Gastrocnemius medialis (tissue), 4 donors: ENCODE results near the gene PTPMT1. TPM values are rescaled to one million over a fixed set of nuclear protein-coding genes. Genes with fewer than 3 reads are reported as not detected.

Experiments
- ATAC-seq, 2 donors: fragments of 150-250 bp; one replicate each; pipeline ENCODE4 v1.9.1; 2016
- DNase-seq, 2 donors: peaks; one replicate each; pipeline ENCODE4 v3.0.0-alpha.2; 2019
- H3K27ac ChIP-seq, 4 donors: fragments of 200-600 bp; sonication (generic); 1 replicate in 1 of 4; 2 replicates in 3 of 4; pipeline ENCODE4 v1.5.1; 2016 to 2018; ENCODE audit warnings: mild to moderate bottlenecking in 2 of 4, moderate library complexity in 1 of 4
- H3K27me3 ChIP-seq, 3 donors: fragments of 200-600 bp; sonication (generic) in 2 of 3; 1 replicate in 1 of 3; 2 replicates in 2 of 3; pipeline versions ENCODE4 v1.5.1 to v1.6.0; 2016 to 2019; ENCODE audit warnings: mild to moderate bottlenecking in 1 of 3, moderate library complexity in 1 of 3
- H3K36me3 ChIP-seq, 2 donors: fragments of 200-600 bp; sonication (generic) in 1 of 2; one replicate each; pipeline ENCODE4 v1.5.1; 2017 to 2018
- H3K4me1 ChIP-seq, 2 donors: fragments of 200-600 bp; sonication (generic) in 1 of 2; one replicate each; pipeline ENCODE4 v1.5.1; 2016 to 2017; ENCODE audit warnings: mild to moderate bottlenecking in 2 of 2
- H3K4me3 ChIP-seq, 4 donors: fragments of 200-600 bp; sonication (generic) in 3 of 4; 1 replicate in 1 of 4; 2 replicates in 3 of 4; pipeline ENCODE4 v1.5.1; 2016 to 2019; ENCODE audit warnings: mild to moderate bottlenecking in 2 of 4
- H3K9me3 ChIP-seq, 3 donors: fragments of 200-600 bp; sonication (generic) in 2 of 3; 1 replicate in 1 of 3; 2 replicates in 2 of 3; pipeline ENCODE4 v1.5.1; 2016 to 2019
- CTCF ChIP-seq, 5 experiments: fragments of 450-650 bp in 3 of 5; fragments of 200-600 bp in 2 of 5; sonication (generic) in 2 of 5; IDR thresholded peaks in 4 of 5; conservative IDR thresholded peaks in 1 of 5; 1 replicate in 4 of 5; 2 replicates in 1 of 5; pipeline ENCODE4 v1.5.1; 2016 to 2019; ENCODE audit warnings: antibody characterized with exemption in 5 of 5, mild to moderate bottlenecking in 3 of 5, moderate library complexity in 3 of 5
- POLR2A ChIP-seq, 2 donors: fragments of 450-650 bp; IDR thresholded peaks; one replicate each; pipeline ENCODE4 v1.6.1; 2017; ENCODE audit warnings: antibody characterized with exemption in 2 of 2, mild to moderate bottlenecking in 2 of 2, moderate library complexity in 2 of 2
- in situ Hi-C, 4 donors: fragments of 200-750 bp; cut with MboI; loops; one replicate each; pipeline versions ENCODE4 v1.15.0 to v1.8.0; 2017; ENCODE audit warnings: low sequenced_read_pairs in 4 of 4
- intact Hi-C: fragments of 100-400 bp; cut with DNase I; formaldehyde crosslinking; loops from one replicate; pipeline ENCODE4 v1.15.1; 2023; ENCODE audit warnings: low total_unique reads
- total RNA-seq, 4 donors: library from RNA; depleted of rRNA; stranded (reverse); fragments of >200 nt; gene quantifications; one replicate each; pipeline versions ENCODE4 v1.1.0 to v1.2.3, GENCODE V29; 2016

PTPMT1 gene
- total RNA-seq, 4 donors from 2014 or later, result 58.2 to 87.9 (median 79.8) TPM

- Histone ChIP-seq H3K9me3 (no peaks in the 10 kb centered on the region), H3K27ac (peak overlapping the region; percentile 89 to 94 (median 91)), H3K27me3 (no peaks in the 10 kb centered on the region), H3K36me3 (peaks cover 0 to 68% of the 10 kb centered on the region in 2 donors), H3K4me1 (peaks cover 40 to 43% of the 10 kb centered on the region in 2 donors), H3K4me3 (peak overlapping the region; percentile 79 to 98 (median 82))
- DNase-seq (no peak), ATAC-seq (no peak)
- TF ChIP-seq CTCF (IDR thresholded peaks at IDR 0.05 in 4 of 5, conservative IDR thresholded peaks at IDR 0.05 in 1 of 5), result no peak
- no peak for TF ChIP-seq POLR2A (IDR thresholded peaks at IDR 0.05)
- in situ Hi-C loops (loop anchor here in 1 of 4 donors (5.0 kb wide), 1 partner anchor 50 kb away; no protein-coding TSS in a partner anchor), intact Hi-C loops (loop anchor here (5.0 to 10.0 kb wide), 3 partner anchors 170 to 270 kb away; partner anchors contain the start of genes FNBP4, NUP160 and SLC39A13)
These were observed 12.2 kb downstream of the PTPMT1 start for GRCh38 chr11:47577460-47578041.

- peaks cover 0 to 70% of the 10 kb centered on the region in 2 donors for H3K36me3 ChIP-seq
- in situ Hi-C loops, result loop anchor here in 1 of 4 donors (5.0 kb wide), 1 partner anchor 48 kb away; no protein-coding TSS in a partner anchor
- intact Hi-C loops, result loop anchor here (1.0 to 10.0 kb wide), 4 partner anchors 63 to 268 kb away; partner anchors contain the start of genes FNBP4, MTCH2, NUP160 and SLC39A13
- no peaks in the 10 kb centered on the region for H3K27me3 ChIP-seq
- peak within 1 kb of the TSS; percentile 79 to 98 (median 82) for H3K4me3 ChIP-seq
- DNase-seq, result peak; percentile 83 to 84
- no peaks in the 10 kb centered on the region for H3K9me3 ChIP-seq
- H3K27ac ChIP-seq, result peak within 1 kb of the TSS; percentile 89 to 94 (median 91)
- peak; percentile 52 to 53 for TF ChIP-seq POLR2A (IDR thresholded peaks at IDR 0.05)
- TF ChIP-seq CTCF (IDR thresholded peaks at IDR 0.05 in 4 of 5, conservative IDR thresholded peaks at IDR 0.05 in 1 of 5), result no peak
- H3K4me1 ChIP-seq, result peaks cover 28 to 33% of the 10 kb centered on the region in 2 donors
- peak; percentile 96 to 98 for ATAC-seq
These were observed 13.4 kb downstream of the PTPMT1 start, which contains the start of the genes KBTBD4 and NDUFS3 for GRCh38 chr11:47578524-47579494. TSS of gene KBTBD4 (minus strand) at chr11:47578970. CDS start at chr11:47578951, 19 bp downstream. TSS of gene NDUFS3 (plus strand) at chr11:47579074. CDS start at chr11:47579092, 18 bp downstream.

DNA sequence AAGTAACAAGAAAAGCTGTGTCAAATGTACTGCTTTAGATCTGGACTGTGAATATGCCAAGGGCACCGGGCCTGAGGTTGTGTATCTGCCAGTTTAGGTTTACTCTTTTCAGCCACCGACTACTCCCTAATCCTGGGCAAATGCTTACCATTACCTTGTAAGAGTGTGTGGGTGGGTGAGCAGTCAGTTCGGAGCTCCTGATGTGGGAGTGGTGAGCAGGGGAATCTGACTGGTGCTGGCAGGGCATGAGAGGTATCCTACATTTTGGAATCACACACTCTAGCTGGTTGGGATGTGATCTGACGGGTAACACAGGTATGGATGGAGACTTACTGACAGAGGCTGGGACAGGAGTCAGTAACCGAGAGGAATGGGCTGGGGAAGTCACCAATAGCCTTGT lies 18.4 kb downstream of the PTPMT1 start:
- no peak for TF ChIP-seq CTCF (IDR thresholded peaks at IDR 0.05 in 4 of 5, conservative IDR thresholded peaks at IDR 0.05 in 1 of 5)
- no peak for TF ChIP-seq POLR2A (IDR thresholded peaks at IDR 0.05)
- DNase-seq, result no peak
- intact Hi-C loops (no loop called here), in situ Hi-C loops (no loop called here)
- no peak for ATAC-seq
- peaks cover 14% of the 10 kb centered on the region in 2 donors for H3K4me1 ChIP-seq
- peaks cover 0 to 52% of the 10 kb centered on the region in 2 donors for H3K36me3 ChIP-seq
- H3K27me3 ChIP-seq, result no peaks in the 10 kb centered on the region
- no peaks in the 10 kb centered on the region for H3K9me3 ChIP-seq
- no peak overlapping the region for H3K27ac ChIP-seq
- H3K4me3 ChIP-seq, result no peak overlapping the region

DNA sequence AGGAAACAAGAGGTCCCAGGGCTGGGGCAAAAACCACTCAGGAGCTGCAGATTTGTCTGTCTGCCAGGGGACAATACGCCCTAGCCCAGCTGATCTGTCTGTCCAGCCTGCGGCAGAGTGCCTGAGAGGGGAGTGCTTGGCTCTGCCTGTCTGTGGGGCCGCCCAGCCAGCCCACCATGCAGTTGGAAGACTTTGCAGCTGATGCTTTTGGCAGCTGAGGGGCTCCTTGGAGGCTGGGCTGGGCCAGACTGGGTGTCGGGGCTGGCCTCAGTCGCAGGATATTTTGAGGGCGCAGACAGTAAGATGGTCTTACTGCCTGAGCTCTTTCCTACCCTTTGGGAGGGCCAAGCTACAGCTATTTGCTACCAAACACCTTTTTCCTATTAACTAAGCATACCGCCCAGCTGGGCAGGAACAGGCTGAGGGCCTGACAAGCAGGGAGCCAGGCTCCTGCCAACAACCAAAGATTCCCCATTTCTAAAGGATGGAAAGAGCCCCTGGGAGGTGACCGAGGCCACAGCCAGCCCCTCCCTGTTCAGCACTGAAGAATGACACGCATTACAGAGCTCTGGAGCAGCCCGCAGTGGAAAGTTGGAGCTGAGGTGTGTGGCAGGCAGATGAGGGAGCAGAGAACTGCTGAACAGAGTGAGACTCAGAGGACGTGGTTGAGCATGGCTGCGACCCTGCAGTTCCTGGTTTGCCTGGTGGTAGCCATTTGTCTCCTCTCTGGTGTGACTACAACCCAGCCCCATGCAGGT lies 20.9 kb downstream of the PTPMT1 start, which contains the start of gene FAM180B:
FAM180B (plus strand) TSS at position 581 of the 758 bp plus-strand sequence; CDS start at position 672, 91 bp downstream.
- TF ChIP-seq CTCF (IDR thresholded peaks at IDR 0.05 in 4 of 5, conservative IDR thresholded peaks at IDR 0.05 in 1 of 5) (no peak), POLR2A (IDR thresholded peaks at IDR 0.05) (no peak)

More for the DNA sequence above, 20.9 kb downstream of the PTPMT1 start, which contains the start of gene FAM180B:
- intact Hi-C loops (no loop called here), in situ Hi-C loops (no loop called here)
- no peaks in the 10 kb centered on the region for H3K4me1 ChIP-seq
- ATAC-seq, result no peak
- DNase-seq, result no peak
- peak within 1 kb of the TSS in 2 of 4 donors; percentile 15 to 31 for H3K27ac ChIP-seq
- H3K27me3 ChIP-seq, result peaks cover 8 to 18% (median 14%) of the 10 kb centered on the region in 3 donors
- peaks cover 0 to 40% of the 10 kb centered on the region in 2 donors for H3K36me3 ChIP-seq
- no peaks in the 10 kb centered on the region for H3K9me3 ChIP-seq
- no peak within 1 kb of the TSS for H3K4me3 ChIP-seq
